ENCODE measurements around the gene ZNRF3. TPM values are rescaled to one million over a fixed set of nuclear protein-coding genes. Genes with fewer than 3 reads are reported as not detected.
A peak's percentile ranks its signal among the peaks of the same experiment; 100 is the strongest.

ZNRF3 gene
- total and polyA plus RNA-seq, 9 donors, result 7.4 to 24.3 (median 11.6) TPM

DNA sequence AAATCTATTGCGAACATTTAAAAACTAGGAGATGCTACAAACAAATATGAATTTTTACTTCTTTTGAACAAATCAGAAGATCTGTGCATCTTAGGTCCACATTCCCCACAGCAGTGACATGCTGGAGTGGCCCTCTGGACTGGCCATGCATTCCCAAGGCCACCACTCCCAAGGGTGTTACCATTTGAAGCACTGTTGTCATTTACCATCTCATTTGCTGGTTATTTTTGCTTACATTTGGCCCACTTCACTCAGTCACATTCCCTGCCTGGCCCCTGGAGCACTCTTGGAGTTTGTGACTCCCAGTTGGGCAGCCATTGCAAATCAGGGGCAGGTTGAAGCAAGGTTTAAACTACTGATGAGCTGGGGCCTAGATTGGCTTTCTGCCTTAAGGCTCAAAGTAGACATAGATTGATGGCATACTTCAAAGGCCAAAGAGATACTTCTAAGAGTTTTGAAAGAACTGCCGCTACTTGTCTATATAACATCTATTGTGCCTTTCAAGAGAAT is 8.5 kb upstream of the ZNRF3 start:
- TF ChIP-seq CTCF (IDR thresholded peaks at IDR 0.05), result no peak
- Histone ChIP-seq H3K9me3 (no peaks in the 10 kb centered on the region), H3K36me3 (no peaks in the 10 kb centered on the region), H3K27ac (no peak overlapping the region), H3K27me3 (no peaks in the 10 kb centered on the region), H3K4me3 (no peak overlapping the region), H3K4me1 (ENCODE audit: insufficient read depth) (no peaks in the 10 kb centered on the region)
- WGBS, 3 donors, result 98 to 100% (median 98%) methylated on average over 2 of the region's 2 CpGs
- intact Hi-C loops (cut with DNase I), result no loop called here
- no peak for DNase-seq

DNA sequence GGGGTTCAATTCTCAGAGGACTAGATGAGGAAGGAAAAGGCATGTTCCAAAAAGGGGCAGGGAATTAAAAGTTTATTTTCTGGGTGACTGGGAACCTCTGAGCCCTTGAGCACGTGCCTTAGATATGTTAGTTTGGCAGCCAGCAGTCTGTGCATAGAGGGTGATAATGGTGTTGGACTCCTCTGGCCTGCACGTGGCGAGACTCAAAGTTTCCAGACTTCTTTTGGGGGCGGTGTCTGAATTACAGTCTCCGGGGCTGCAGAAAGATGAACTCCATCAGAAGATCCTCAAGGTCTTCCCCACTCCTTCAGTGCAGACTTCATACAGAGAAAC is 861 bp upstream of the ZNRF3 start:
- Histone ChIP-seq H3K9me3 (no peaks in the 10 kb centered on the region), H3K4me1 (ENCODE audit: insufficient read depth) (peaks cover 5% of the 10 kb centered on the region), H3K27me3 (no peaks in the 10 kb centered on the region), H3K36me3 (no peaks in the 10 kb centered on the region), H3K4me3 (peak overlapping the region; percentile 63), H3K27ac (peak overlapping the region in 1 of 2 donors; percentile 37)
- intact Hi-C loops (cut with DNase I), result no loop called here
- 0 to 2% (median 1%) methylated on average over 5 of the region's 5 CpGs for WGBS, 3 donors
- DNase-seq, result no peak
- TF ChIP-seq CTCF (IDR thresholded peaks at IDR 0.05), result no peak
- TF ChIP-seq EP300 (IDR thresholded peaks at IDR 0.05), result no peak
- no peak for TF ChIP-seq POLR2A (IDR thresholded peaks at IDR 0.05)

GRCh38 chr22:28883657-28883916 is 215 bp downstream of the ZNRF3 start:
- no peak for DNase-seq

GRCh38 chr22:28883917-28884746 is 760 bp downstream of the ZNRF3 start:
- DNase-seq, result peak; percentile 38 to 71 (median 57)
- peaks cover 5% of the 10 kb centered on the region for H3K4me1 ChIP-seq (ENCODE audit: insufficient read depth)
- WGBS, 3 donors, result 1 to 7% (median 5%) methylated on average over 20 to 78 of the region's 78 CpGs
- H3K36me3 ChIP-seq, result no peaks in the 10 kb centered on the region
- H3K4me3 ChIP-seq, result peak overlapping the region; percentile 62
- TF ChIP-seq POLR2A (IDR thresholded peaks at IDR 0.05) (no peak), EP300 (IDR thresholded peaks at IDR 0.05) (no peak), CTCF (IDR thresholded peaks at IDR 0.05) (no peak)
- no peaks in the 10 kb centered on the region for H3K27me3 ChIP-seq
- H3K9me3 ChIP-seq, result no peaks in the 10 kb centered on the region
- H3K27ac ChIP-seq, result peak overlapping the region in 1 of 2 donors; percentile 79
- intact Hi-C loops (cut with DNase I), result no loop called here

More at GRCh38 chr22:28883657-28883916, 215 bp downstream of the ZNRF3 start:
- Histone ChIP-seq H3K4me3 (peak overlapping the region; percentile 62), H3K27me3 (no peaks in the 10 kb centered on the region), H3K36me3 (no peaks in the 10 kb centered on the region), H3K9me3 (no peaks in the 10 kb centered on the region), H3K4me1 (ENCODE audit: insufficient read depth) (peaks cover 5% of the 10 kb centered on the region), H3K27ac (peak overlapping the region; percentile 53 to 79)
- TF ChIP-seq EP300 (IDR thresholded peaks at IDR 0.05) (no peak), CTCF (IDR thresholded peaks at IDR 0.05) (no peak), POLR2A (IDR thresholded peaks at IDR 0.05) (no peak)
- WGBS, 3 donors, result 0 to 1% (median 0%) methylated on average over 29 to 48 of the region's 48 CpGs
- intact Hi-C loops (cut with DNase I), result no loop called here
